HL-60 (cell line): ENCODE measurements around the gene RTEL1.
A peak's percentile ranks its signal among the peaks of the same experiment; 100 is the strongest.

Source experiments
- DNase-seq, 2 experiments: peaks; one replicate each; pipeline ENCODE4 v3.0.0-alpha.2; 2010 to 2020; ENCODE audit warnings: low read depth in 1 of 2, low spot score in 1 of 2
- H3K27ac ChIP-seq: fragments of 250-450 bp; sonication (Bioruptor Pico); replicated peaks from 2 replicates; pipeline ENCODE4 v1.5.1; 2020; ENCODE audit warnings: mild to moderate bottlenecking, moderate library complexity
- H3K27me3 ChIP-seq: fragments of 250-450 bp; sonication (Bioruptor Pico); 2 replicates; pipeline ENCODE4 v1.5.1; 2021; ENCODE audit warnings: mild to moderate bottlenecking, moderate library complexity; ENCODE audit not compliant: insufficient read depth, poor library complexity, severe bottlenecking
- H3K4me3 ChIP-seq: replicated peaks from 2 replicates; pipeline ENCODE4 v1.5.1; 2011; ENCODE audit warnings: mild to moderate bottlenecking, control low read depth, low read length; ENCODE audit not compliant: insufficient read depth
- CTCF ChIP-seq: IDR thresholded peaks from one replicate; pipeline ENCODE4 v1.5.1; 2011; ENCODE audit warnings: low read length, control low read depth, inconsistent platforms; ENCODE audit not compliant: insufficient read depth
- GABPA ChIP-seq: IDR thresholded peaks from 2 replicates; pipeline ENCODE4 v1.6.1; 2012; ENCODE audit warnings: low read depth
- POLR2AphosphoS5 ChIP-seq: IDR thresholded peaks from 2 replicates; pipeline ENCODE4 v1.6.1; 2012; ENCODE audit warnings: low read depth
- REST ChIP-seq: IDR thresholded peaks from 2 replicates; pipeline ENCODE4 v1.6.1; 2012; ENCODE audit warnings: low read depth; ENCODE audit not compliant: insufficient replicate concordance
- SPI1 ChIP-seq: IDR thresholded peaks from 2 replicates; pipeline ENCODE4 v1.6.1; 2012; ENCODE audit warnings: low read depth, mild to moderate bottlenecking, borderline replicate concordance

RTEL1 gene

DNA sequence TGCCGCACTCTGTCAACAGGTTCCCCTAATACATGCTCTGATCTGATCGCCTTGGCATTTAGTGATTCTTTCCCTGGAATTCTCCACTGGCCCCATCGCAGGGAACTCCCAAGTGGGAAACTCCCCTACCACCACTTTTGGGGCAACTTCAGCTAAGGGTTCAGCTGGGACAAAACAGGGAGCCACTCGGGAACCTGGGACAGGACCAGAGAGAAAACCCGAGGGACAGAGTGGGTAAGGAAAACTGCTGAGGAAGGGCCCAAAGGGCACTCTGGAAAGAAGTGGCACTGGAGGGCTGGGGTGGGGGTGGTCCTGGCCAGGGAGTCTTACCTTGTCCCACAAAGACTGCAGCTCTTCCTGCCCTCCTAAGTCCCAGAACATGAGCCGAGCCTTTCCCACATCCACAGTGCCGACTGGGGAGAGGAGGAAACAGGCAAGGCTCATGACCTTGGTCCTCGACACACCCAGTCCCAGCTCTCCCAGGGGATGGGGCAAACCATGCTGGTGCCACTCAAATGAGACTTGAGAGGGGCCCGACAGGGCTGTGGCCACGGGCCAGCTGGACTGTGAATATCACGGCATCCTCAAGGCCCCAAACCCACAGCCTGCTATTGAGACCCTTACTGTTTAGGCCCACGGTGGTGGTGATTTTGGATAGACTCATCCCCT lies 48.0 kb downstream of the RTEL1 start:
- no peak overlapping the region for H3K27ac ChIP-seq

GRCh38 chr20:63706852-63707557 lies 48.9 kb downstream of the RTEL1 start:
- Histone ChIP-seq H3K27me3 (no peaks in the 10 kb centered on the region), H3K4me3 (peak overlapping the region; percentile 93), H3K27ac (peak overlapping the region; percentile 87)
- peak in 1 of 2 experiments; percentile 69 for DNase-seq
- no peak for TF ChIP-seq POLR2AphosphoS5
- no peak for TF ChIP-seq REST
- TF ChIP-seq CTCF: peak; percentile 35

More for the DNA sequence above, 48.0 kb downstream of the RTEL1 start:
- Histone ChIP-seq H3K4me3 (peak overlapping the region; percentile 93), H3K27me3 (no peaks in the 10 kb centered on the region)
- no peak for TF ChIP-seq REST
- DNase-seq: no peak

DNA sequence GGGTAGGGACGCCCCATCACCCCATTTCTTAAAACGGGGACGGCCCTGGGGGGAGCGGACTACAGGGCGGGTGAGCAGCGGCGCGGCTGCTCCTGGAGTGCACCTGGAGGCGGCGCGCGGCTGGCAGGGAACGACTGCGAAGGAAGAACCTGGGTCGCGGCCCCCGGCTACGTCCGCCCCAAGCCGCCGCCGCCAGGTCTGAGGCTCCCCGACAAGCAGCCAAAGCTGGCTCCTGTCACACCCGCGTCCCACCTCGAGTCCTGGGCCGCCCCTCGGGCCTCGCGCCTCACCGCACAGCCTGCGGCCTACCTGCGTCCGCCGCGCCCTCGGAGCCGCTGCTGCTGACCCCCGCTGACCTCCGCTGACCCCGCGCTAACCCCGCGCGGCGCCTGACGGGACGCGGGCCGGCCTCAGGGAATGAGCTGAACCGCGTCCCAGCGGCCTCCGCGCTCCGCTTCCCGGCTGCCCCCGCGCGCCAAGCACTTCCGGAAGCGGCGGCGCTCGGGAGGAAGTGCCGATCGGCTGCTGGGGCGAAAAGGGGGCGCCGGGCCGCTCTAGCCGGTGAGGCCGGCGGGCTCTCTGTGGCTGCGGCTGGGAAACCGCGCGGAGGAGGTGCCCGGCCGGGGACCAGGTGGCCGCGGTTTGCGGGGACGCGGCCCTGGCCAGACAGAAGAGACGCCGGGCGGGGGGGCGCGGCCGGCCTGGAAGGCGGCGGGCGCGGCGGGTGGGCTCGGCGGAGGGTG lies 49.6 kb downstream of the RTEL1 start, which contains the start of the genes ARFRP1 and ZGPAT:
Gene ARFRP1 (minus strand): TSS at position 419 of the 743 bp plus-strand sequence. CDS start 885 bp downstream, outside the sequence.
Gene ZGPAT (plus strand): TSS at position 482 of the 743 bp plus-strand sequence. CDS start 542 bp downstream, outside the sequence.
- Histone ChIP-seq H3K27ac (peak within 1 kb of the TSS; percentile 87), H3K4me3 (peak within 1 kb of the TSS; percentile 93), H3K27me3 (no peaks in the 10 kb centered on the region)
- TF ChIP-seq SPI1: peak; percentile 91
- peak; percentile 88 for TF ChIP-seq GABPA
- TF ChIP-seq REST: no peak
- no peak for TF ChIP-seq CTCF
- TF ChIP-seq POLR2AphosphoS5: peak; percentile 55
- peak; percentile 86 to 89 for DNase-seq
